CD14-positive monocyte (primary cell): ENCODE results near the gene FALEC. TPM values are rescaled to one million over a fixed set of nuclear protein-coding genes. Genes with fewer than 3 reads are reported as not detected.

ENCODE experiments used
- DNase-seq, 3 donors: peaks; one replicate each; pipeline ENCODE4 v3.0.0-alpha.2; 2011 to 2022
- H2AFZ ChIP-seq: 2 replicates; pipeline ENCODE4 v1.6.0; 2012; ENCODE audit warnings: mild to moderate bottlenecking, low read depth, low read length, inconsistent platforms; ENCODE audit not compliant: insufficient read depth, poor library complexity, severe bottlenecking
- H3K27ac ChIP-seq, 2 donors: 1 replicate in 1 of 2; 2 replicates in 1 of 2; pipeline ENCODE4 v1.5.1; 2012 to 2013; ENCODE audit warnings: low read length in 2 of 2, control low read depth in 1 of 2, inconsistent platforms in 1 of 2, low read depth in 1 of 2, mild to moderate bottlenecking in 1 of 2
- H3K27me3 ChIP-seq, 2 donors: one replicate each; pipeline versions ENCODE4 v1.6.0 to v1.6.1; 2011 to 2013; ENCODE audit warnings: low read length in 2 of 2; ENCODE audit not compliant: control insufficient read depth in 2 of 2, insufficient read depth in 2 of 2
- H3K36me3 ChIP-seq, 2 donors: replicated peaks in 1 of 2; 1 replicate in 1 of 2; 2 replicates in 1 of 2; pipeline versions ENCODE4 v1.5.1 to v1.6.1; 2012 to 2013; ENCODE audit warnings: low read length in 2 of 2, control low read depth in 1 of 2, inconsistent platforms in 1 of 2, mild to moderate bottlenecking in 1 of 2; ENCODE audit not compliant: insufficient read depth in 2 of 2, control insufficient read depth in 1 of 2
- H3K4me1 ChIP-seq, 2 donors: 1 replicate in 1 of 2; 2 replicates in 1 of 2; pipeline versions ENCODE4 v1.5.1 to v1.6.1; 2012 to 2013; ENCODE audit warnings: low read length in 2 of 2, control low read depth in 1 of 2, inconsistent platforms in 1 of 2, mild to moderate bottlenecking in 1 of 2, moderate library complexity in 1 of 2; ENCODE audit not compliant: insufficient read depth in 2 of 2, control insufficient read depth in 1 of 2
- H3K4me2 ChIP-seq: replicated peaks from 2 replicates; pipeline ENCODE3; 2012; ENCODE audit warnings: low read length, moderate library complexity, mild to moderate bottlenecking; ENCODE audit not compliant: poor library complexity, severe bottlenecking; ENCODE audit errors: extremely low read depth
- H3K4me3 ChIP-seq, 3 experiments: fragments of 200-600 bp in 1 of 3; sonication (generic) in 1 of 3; replicated peaks in 1 of 3; 1 replicate in 2 of 3; 2 replicates in 1 of 3; pipeline ENCODE4 v1.5.1; 2011 to 2013; ENCODE audit warnings: low read length in 3 of 3, mild to moderate bottlenecking in 3 of 3, control low read depth in 2 of 3, low read depth in 2 of 3, inconsistent platforms in 1 of 3, moderate library complexity in 1 of 3
- H3K79me2 ChIP-seq: 2 replicates; pipeline ENCODE4 v1.6.0; 2012; ENCODE audit warnings: mild to moderate bottlenecking, control low read depth, inconsistent platforms, low read length, moderate library complexity; ENCODE audit not compliant: insufficient read depth
- H3K9ac ChIP-seq: 2 replicates; pipeline ENCODE4 v1.6.0; 2017; ENCODE audit warnings: low read length, mild to moderate bottlenecking; ENCODE audit not compliant: insufficient read depth, poor library complexity, severe bottlenecking
- H3K9me3 ChIP-seq, 2 donors: replicated peaks in 1 of 2; 1 replicate in 1 of 2; 2 replicates in 1 of 2; pipeline versions ENCODE4 v1.5.1 to v1.6.1; 2012 to 2013; ENCODE audit warnings: low read length in 2 of 2, control low read depth in 1 of 2; ENCODE audit not compliant: control insufficient read depth in 1 of 2, insufficient read depth in 1 of 2
- H4K20me1 ChIP-seq: 2 replicates; pipeline ENCODE4 v1.6.0; 2012; ENCODE audit warnings: mild to moderate bottlenecking, low read length, control low read depth, moderate library complexity; ENCODE audit not compliant: insufficient read depth
- H3K27ac Mint-ChIP-seq, 7 donors: one replicate each; pipeline ENCODE4 v1.8.0; 2020; ENCODE audit warnings: mild to moderate bottlenecking in 7 of 7, mixed read lengths in 7 of 7, moderate library complexity in 6 of 7, inconsistent platforms in 2 of 7
- H3K27me3 Mint-ChIP-seq, 3 donors: one replicate each; pipeline ENCODE4 v1.8.0; 2021 to 2022; ENCODE audit warnings: low read depth in 3 of 3, mild to moderate bottlenecking in 3 of 3, mixed read lengths in 3 of 3, moderate library complexity in 3 of 3, inconsistent platforms in 1 of 3
- H3K36me3 Mint-ChIP-seq, 2 donors: one replicate each; pipeline ENCODE4 v1.8.0; 2020; ENCODE audit warnings: mixed read lengths in 2 of 2, inconsistent platforms in 1 of 2, mild to moderate bottlenecking in 1 of 2
- H3K4me1 Mint-ChIP-seq: one replicate; pipeline ENCODE4 v1.8.0; 2020; ENCODE audit warnings: mild to moderate bottlenecking, mixed read lengths
- H3K4me3 Mint-ChIP-seq, 2 donors: one replicate each; pipeline ENCODE4 v1.8.0; 2020; ENCODE audit warnings: mild to moderate bottlenecking in 2 of 2, mixed read lengths in 2 of 2, moderate library complexity in 1 of 2
- H3K9me3 Mint-ChIP-seq, 7 donors: one replicate each; pipeline ENCODE4 v1.8.0; 2020 to 2022; ENCODE audit warnings: mixed read lengths in 7 of 7, mild to moderate bottlenecking in 6 of 7, moderate library complexity in 6 of 7, inconsistent platforms in 2 of 7
- WGBS: methylation state at CpG from one replicate; pipeline ENCODE4 v1.1.5; 2013; ENCODE audit warnings: missing lambda C conversion rate; ENCODE audit not compliant: insufficient coverage; 5-methylcytosine and 5-hydroxymethylcytosine counted together
- intact Hi-C, 2 donors: fragments of 100-400 bp; cut with micrococcal nuclease; formaldehyde crosslinking; loops; one replicate each; pipeline versions ENCODE4 v1.15.0 to v1.15.1; 2023
- polyA plus RNA-seq, 3 donors: library from polyadenylated mRNA; depleted of rRNA in 1 of 3; unstranded in 2 of 3; stranded (reverse) in 1 of 3; fragments of 300-500 nt in 2 of 3; fragments of >200 nt in 1 of 3; fragmentation: Illumina TruSeq in 2 of 3; gene quantifications; 1 replicate in 2 of 3; 2 replicates in 1 of 3; pipeline ENCODE4 v1.2.3, GENCODE V29; 2012 to 2021
- TF ChIP-seq, protein P1 (sequence below): fragments of 200-600 bp; IDR thresholded peaks from one replicate; pipeline ENCODE4 v1.8.0; 2022; ENCODE audit warnings: antibody characterized with exemption, mild to moderate bottlenecking

Gene FALEC
- polyA plus RNA-seq, 3 donors: not detected

DNA sequence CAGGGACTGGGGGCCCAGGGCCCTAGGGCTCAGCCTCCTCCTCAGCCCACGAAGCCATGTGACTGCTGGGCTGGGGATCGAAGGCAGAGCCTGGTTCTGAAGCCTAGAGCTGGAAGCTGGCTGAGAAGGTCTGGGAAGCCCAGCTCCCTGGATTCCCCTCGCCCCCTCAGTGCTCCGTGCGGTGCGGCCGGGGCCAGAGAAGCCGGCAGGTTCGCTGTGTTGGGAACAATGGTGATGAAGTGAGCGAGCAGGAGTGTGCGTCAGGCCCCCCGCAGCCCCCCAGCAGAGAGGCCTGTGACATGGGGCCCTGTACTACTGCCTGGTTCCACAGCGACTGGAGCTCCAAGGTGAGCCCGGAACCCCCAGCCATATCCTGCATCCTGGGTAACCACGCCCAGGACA is 42.8 kb downstream of the FALEC start:
- peaks cover 64% of the 10 kb centered on the region for H3K79me2 ChIP-seq

DNA sequence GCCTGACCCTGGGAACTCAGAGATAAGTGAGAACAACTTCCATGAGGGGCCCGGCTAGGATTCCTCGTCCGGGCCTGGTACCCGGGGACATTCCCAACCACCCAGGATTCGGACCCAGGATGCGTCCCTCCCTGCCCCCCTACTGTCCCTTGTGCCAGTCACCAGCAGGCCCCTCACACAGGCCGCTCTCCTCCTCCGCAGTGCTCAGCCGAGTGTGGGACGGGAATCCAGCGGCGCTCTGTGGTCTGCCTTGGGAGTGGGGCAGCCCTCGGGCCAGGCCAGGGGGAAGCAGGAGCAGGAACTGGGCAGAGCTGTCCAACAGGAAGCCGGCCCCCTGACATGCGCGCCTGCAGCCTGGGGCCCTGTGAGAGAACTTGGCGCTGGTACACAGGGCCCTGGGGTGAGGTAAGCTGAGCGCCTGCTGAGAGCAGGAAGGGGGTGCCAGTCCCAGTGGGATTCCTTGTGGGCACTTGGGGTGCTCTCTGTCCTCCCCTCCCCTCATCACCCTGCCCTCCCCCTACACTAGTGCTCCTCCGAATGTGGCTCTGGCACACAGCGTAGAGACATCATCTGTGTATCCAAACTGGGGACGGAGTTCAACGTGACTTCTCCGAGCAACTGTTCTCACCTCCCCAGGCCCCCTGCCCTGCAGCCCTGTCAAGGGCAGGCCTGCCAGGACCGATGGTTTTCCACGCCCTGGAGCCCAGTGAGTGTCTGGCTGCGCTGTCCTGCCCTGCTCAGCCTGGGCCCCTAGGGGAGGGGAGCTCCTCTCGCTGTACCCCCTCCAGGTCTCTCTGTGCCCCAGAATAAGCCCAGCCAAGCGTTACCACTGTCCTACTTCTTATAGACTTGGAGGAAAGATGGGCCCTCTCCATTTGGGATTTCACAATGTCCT is 43.5 kb downstream of the FALEC start:
- H3K4me1 Mint-ChIP-seq: peaks cover 58% of the 10 kb centered on the region
- Histone ChIP-seq H3K27ac (no peak overlapping the region), H4K20me1 (peaks cover 89% of the 10 kb centered on the region), H3K9me3 (no peaks in the 10 kb centered on the region), H2AFZ (no peak overlapping the region), H3K4me1 (peaks cover 62 to 64% of the 10 kb centered on the region in 2 donors), H3K4me2 (peak overlapping the region; percentile 98), H3K36me3 (peaks cover 44 to 62% of the 10 kb centered on the region in 2 donors), H3K4me3 (peak overlapping the region in 1 of 3 experiments; percentile 0), H3K27me3 (no peaks in the 10 kb centered on the region), H3K9ac (no peak overlapping the region), H3K79me2 (peaks cover 64% of the 10 kb centered on the region)
- peaks cover 0 to 3% (median 0%) of the 10 kb centered on the region in 7 donors for H3K9me3 Mint-ChIP-seq
- WGBS: 83% methylated on average over 12 of the region's 28 CpGs
- TF ChIP-seq, protein P1, sequence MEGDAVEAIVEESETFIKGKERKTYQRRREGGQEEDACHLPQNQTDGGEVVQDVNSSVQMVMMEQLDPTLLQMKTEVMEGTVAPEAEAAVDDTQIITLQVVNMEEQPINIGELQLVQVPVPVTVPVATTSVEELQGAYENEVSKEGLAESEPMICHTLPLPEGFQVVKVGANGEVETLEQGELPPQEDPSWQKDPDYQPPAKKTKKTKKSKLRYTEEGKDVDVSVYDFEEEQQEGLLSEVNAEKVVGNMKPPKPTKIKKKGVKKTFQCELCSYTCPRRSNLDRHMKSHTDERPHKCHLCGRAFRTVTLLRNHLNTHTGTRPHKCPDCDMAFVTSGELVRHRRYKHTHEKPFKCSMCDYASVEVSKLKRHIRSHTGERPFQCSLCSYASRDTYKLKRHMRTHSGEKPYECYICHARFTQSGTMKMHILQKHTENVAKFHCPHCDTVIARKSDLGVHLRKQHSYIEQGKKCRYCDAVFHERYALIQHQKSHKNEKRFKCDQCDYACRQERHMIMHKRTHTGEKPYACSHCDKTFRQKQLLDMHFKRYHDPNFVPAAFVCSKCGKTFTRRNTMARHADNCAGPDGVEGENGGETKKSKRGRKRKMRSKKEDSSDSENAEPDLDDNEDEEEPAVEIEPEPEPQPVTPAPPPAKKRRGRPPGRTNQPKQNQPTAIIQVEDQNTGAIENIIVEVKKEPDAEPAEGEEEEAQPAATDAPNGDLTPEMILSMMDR: no peak
- peaks cover 0 to 2% (median 0%) of the 10 kb centered on the region in 3 donors for H3K27me3 Mint-ChIP-seq
- peak in 2 of 3 donors; percentile 21 to 30 for DNase-seq
- peak overlapping the region in 1 of 2 donors; percentile 21 for H3K4me3 Mint-ChIP-seq
- peaks cover 62 to 76% of the 10 kb centered on the region in 2 donors for H3K36me3 Mint-ChIP-seq
- peak overlapping the region in 3 of 7 donors; percentile 25 to 50 (median 38) for H3K27ac Mint-ChIP-seq
- intact Hi-C loops: loop anchor here in 1 of 2 donors (10.0 kb wide), 2 partner anchors 74 to 294 kb away; partner anchors contain the start of genes APH1A and TARS2

More for the DNA sequence above, 42.8 kb downstream of the FALEC start:
- TF ChIP-seq, protein P1: no peak
- H3K4me2 ChIP-seq: no peak overlapping the region
- Mint-ChIP-seq H3K27me3 (peaks cover 0 to 2% (median 0%) of the 10 kb centered on the region in 3 donors), H3K4me1 (peaks cover 56% of the 10 kb centered on the region), H3K4me3 (no peak overlapping the region), H3K9me3 (peaks cover 0 to 3% (median 0%) of the 10 kb centered on the region in 7 donors), H3K27ac (peak overlapping the region in 1 of 7 donors; percentile 60), H3K36me3 (peaks cover 57 to 72% of the 10 kb centered on the region in 2 donors)
- no peak overlapping the region for H3K27ac ChIP-seq
- H3K9ac ChIP-seq: no peak overlapping the region
- peak in 1 of 3 donors; percentile 17 for DNase-seq
- peaks cover 62 to 64% of the 10 kb centered on the region in 2 donors for H3K4me1 ChIP-seq
- no peak overlapping the region for H3K4me3 ChIP-seq
- WGBS: 87% methylated on average over 11 of the region's 15 CpGs
- intact Hi-C loops: loop anchor here in 1 of 2 donors (10.0 kb wide), 2 partner anchors 74 to 294 kb away; partner anchors contain the start of genes APH1A and TARS2
- no peak overlapping the region for H2AFZ ChIP-seq
- H3K36me3 ChIP-seq: peaks cover 44 to 66% of the 10 kb centered on the region in 2 donors
- no peaks in the 10 kb centered on the region for H3K27me3 ChIP-seq
- H3K9me3 ChIP-seq: no peaks in the 10 kb centered on the region
- peaks cover 82% of the 10 kb centered on the region for H4K20me1 ChIP-seq
